ENCODE data around the gene DCTN1.

Gene DCTN1

DNA sequence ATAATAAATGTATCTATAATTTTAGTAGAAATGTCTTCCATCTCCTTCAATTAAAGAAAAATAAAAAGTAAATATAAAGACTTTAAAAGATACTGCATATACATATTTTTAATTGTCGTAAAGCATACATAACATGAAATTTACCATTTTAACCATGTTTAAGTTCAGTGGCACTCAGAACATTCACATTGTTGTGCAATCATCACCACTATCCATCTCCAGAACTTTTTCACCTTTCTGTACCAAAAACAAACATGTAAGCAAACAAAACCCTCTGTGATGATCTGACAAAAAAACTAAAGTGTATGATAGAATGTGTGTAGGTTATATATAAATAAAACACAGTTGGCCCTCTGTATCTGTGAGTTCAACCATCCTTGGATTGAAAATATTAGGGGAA, 13.4 kb upstream of the DCTN1 start:
- DNase-seq (ENCODE audit: low read depth): no peak
- H3K4me3 ChIP-seq (replicated peaks; ENCODE audit: low read depth, low read length): no peak overlapping the region
- TF ChIP-seq, protein P1, sequence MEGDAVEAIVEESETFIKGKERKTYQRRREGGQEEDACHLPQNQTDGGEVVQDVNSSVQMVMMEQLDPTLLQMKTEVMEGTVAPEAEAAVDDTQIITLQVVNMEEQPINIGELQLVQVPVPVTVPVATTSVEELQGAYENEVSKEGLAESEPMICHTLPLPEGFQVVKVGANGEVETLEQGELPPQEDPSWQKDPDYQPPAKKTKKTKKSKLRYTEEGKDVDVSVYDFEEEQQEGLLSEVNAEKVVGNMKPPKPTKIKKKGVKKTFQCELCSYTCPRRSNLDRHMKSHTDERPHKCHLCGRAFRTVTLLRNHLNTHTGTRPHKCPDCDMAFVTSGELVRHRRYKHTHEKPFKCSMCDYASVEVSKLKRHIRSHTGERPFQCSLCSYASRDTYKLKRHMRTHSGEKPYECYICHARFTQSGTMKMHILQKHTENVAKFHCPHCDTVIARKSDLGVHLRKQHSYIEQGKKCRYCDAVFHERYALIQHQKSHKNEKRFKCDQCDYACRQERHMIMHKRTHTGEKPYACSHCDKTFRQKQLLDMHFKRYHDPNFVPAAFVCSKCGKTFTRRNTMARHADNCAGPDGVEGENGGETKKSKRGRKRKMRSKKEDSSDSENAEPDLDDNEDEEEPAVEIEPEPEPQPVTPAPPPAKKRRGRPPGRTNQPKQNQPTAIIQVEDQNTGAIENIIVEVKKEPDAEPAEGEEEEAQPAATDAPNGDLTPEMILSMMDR (IDR thresholded peaks at IDR 0.05; ENCODE audit: low read length, missing control alignments): no peak

DNA sequence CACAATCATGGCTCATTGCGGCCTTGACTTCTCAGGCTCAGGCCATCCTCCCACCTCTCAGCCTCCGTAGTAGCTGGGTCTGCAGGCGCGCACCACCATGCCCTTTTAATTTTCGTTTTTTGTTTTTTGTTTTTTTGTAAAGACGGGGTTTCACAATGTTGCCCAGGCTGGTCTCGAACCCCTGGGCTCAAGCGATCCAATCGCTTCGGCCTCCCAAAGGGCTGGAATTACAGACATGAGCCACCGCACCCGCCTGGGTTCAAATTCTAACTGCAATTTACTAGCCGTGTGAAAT, 12.3 kb upstream of the DCTN1 start:
- no peak overlapping the region for H3K4me3 ChIP-seq (replicated peaks; ENCODE audit: low read depth, low read length)
- DNase-seq (ENCODE audit: low read depth): no peak
- TF ChIP-seq, protein P1 (IDR thresholded peaks at IDR 0.05; ENCODE audit: low read length, missing control alignments): no peak

DNA sequence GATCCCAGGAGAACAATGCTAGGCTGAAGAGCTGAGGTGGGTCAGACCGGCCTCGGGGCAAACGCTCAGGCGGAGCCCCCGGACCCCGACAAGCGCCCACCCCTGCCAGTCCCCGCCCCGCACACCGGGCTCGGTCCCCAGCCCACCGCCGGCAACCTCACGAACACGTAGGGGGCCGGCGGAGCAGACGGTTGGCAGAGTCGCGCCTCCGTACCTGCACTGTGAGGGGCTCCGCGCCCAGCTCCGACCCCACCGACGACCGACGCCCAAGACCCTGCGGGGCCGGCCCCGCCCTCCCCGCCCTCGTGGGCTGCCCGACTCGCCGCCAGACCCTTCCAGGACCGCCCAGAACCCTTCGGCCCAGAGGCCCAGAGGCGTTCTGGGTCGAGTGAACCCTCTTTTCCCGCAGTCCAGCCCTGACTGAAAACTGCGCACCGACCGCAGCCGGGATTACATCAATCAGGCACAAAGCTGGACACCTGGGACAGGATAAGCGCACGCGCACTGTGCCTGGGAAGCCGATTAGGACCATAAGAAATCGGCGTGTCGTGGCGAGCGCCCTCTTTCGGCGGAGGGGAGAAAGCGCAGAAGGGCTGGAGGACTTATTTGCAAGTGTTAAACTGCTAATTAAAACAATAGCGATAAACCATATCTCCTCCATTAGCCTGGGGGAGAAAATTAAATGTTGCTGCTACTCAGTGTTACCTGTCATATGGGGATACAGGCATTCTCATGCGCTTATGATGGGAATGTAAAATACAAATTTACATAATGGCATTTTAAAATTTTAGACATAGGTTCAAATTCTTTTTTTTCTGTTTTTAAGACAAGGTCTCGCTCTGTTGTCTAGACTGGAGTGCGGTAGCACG, 11.7 kb upstream of the DCTN1 start:
- H3K4me3 ChIP-seq (replicated peaks; ENCODE audit: low read depth, low read length): peak overlapping the region; percentile 95
- DNase-seq (ENCODE audit: low read depth): peak; percentile 92
- TF ChIP-seq, protein P1 (IDR thresholded peaks at IDR 0.05; ENCODE audit: low read length, missing control alignments): no peak

DNA sequence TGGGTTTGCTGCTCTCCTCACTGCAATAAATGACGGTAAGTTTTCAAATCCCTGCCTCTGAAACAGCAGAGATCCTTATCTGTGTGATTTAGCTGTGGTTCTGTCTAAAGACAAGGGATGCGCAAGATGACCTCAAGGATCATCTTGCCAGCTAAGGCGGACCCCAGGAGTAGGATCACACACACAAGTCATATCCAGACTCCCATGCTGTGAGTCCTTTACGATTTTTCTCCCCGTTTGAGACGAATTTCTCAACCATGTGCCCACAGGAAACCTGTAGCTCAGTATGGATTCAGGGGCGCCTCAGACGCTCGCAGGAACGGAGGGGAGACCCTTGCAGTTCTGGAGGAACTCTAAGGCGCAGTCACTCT, 11.1 kb upstream of the DCTN1 start:
- DNase-seq (ENCODE audit: low read depth): no peak
- H3K4me3 ChIP-seq (replicated peaks; ENCODE audit: low read depth, low read length): peak overlapping the region; percentile 95
- TF ChIP-seq, protein P1 (IDR thresholded peaks at IDR 0.05; ENCODE audit: low read length, missing control alignments): no peak

DNA sequence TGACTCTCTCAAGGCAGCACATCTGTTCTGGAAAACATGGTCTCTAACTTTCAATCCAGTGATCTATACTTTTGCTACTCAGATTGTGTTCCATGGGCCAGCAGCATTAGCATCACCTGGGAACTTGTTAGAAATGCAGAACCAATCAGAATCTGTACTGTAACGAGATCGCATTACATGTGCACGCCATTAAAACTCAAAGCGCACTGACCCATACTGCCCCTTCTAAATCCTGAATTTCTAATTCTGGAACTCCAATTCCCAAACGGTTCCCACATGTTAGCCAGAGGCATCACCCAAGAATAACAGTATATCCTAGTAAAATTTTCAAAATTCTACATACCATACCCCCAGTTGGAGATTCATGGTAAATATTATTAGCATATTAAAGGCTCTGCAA, 10.5 kb upstream of the DCTN1 start:
- no peak for DNase-seq (ENCODE audit: low read depth)
- H3K4me3 ChIP-seq (replicated peaks; ENCODE audit: low read depth, low read length): peak overlapping the region; percentile 95
- TF ChIP-seq, protein P1 (IDR thresholded peaks at IDR 0.05; ENCODE audit: low read length, missing control alignments): no peak

DNA sequence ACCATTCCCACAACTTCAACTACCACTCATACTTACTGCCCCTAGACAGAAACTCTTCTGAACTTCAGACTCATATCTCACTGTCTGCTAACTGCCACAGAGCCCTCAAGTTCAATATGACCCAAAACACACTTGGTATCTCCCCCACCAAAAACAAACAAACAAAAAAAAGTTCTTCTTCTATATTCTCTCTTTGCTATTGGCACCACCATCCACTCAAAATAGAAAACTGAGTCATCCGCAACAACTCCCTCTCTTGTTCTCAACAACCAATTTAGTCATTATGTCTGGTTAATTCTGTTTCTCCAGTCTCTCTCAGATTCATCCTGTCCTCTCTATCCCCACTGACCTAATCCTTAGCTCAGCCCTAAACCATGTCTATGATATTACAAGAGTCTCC, 7.2 kb upstream of the DCTN1 start:
- TF ChIP-seq, protein P1 (IDR thresholded peaks at IDR 0.05; ENCODE audit: low read length, missing control alignments): no peak
- DNase-seq (ENCODE audit: low read depth): no peak

DNA sequence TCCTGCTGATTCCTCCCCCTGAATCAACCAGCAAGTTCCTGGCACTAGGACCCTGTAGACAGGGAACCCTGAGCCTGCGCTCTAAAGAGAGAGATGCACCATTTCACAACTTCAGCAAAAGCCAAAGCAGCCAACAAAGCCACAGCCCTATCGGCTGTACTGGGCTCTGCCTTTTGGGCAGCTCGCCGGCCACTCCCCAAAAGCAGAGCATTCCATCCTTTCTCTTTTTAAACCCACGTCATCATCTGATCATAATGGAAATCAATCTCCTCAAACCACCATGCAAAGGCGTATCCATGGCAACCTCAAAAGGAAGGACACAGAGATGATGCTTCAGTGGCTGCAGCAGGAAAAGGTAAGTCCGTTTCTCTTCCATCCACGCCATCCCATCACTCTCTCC, 5.3 kb upstream of the DCTN1 start:
- no peak overlapping the region for H3K4me3 ChIP-seq (replicated peaks; ENCODE audit: low read depth, low read length)
- TF ChIP-seq, protein P1 (IDR thresholded peaks at IDR 0.05; ENCODE audit: low read length, missing control alignments): no peak
- no peak for DNase-seq (ENCODE audit: low read depth)

More for the DNA sequence above, 7.2 kb upstream of the DCTN1 start:
- H3K4me3 ChIP-seq (replicated peaks; ENCODE audit: low read depth, low read length): no peak overlapping the region
